Mucosa of rectum (tissue), 2 donors: Measurements from ENCODE around the gene PAX1.

ENCODE experiments used
- H3K27ac ChIP-seq, 2 donors: one replicate each; pipeline ENCODE4 v1.7.0; 2013; ENCODE audit warnings: inconsistent platforms in 2 of 2, low read depth in 2 of 2, low read length in 2 of 2
- H3K27me3 ChIP-seq, 2 donors: one replicate each; pipeline ENCODE4 v1.7.0; 2013; ENCODE audit warnings: low read length in 2 of 2; ENCODE audit not compliant: control insufficient read depth in 2 of 2, insufficient read depth in 2 of 2
- H3K36me3 ChIP-seq, 2 donors: one replicate each; pipeline ENCODE4 v1.7.0; 2013; ENCODE audit warnings: low read length in 2 of 2; ENCODE audit not compliant: control insufficient read depth in 2 of 2, insufficient read depth in 2 of 2
- H3K4me1 ChIP-seq, 2 donors: one replicate each; pipeline ENCODE4 v1.7.0; 2013; ENCODE audit warnings: low read length in 2 of 2, mild to moderate bottlenecking in 1 of 2; ENCODE audit not compliant: control insufficient read depth in 2 of 2, insufficient read depth in 2 of 2
- H3K4me3 ChIP-seq, 2 donors: one replicate each; pipeline ENCODE4 v1.7.0; 2013; ENCODE audit warnings: low read length in 2 of 2
- H3K9ac ChIP-seq, 2 donors: one replicate each; pipeline ENCODE4 v1.7.0; 2013; ENCODE audit warnings: low read length in 2 of 2, low read depth in 1 of 2, mild to moderate bottlenecking in 1 of 2
- H3K9me3 ChIP-seq, 2 donors: one replicate each; pipeline ENCODE4 v1.7.0; 2013; ENCODE audit warnings: low read length in 2 of 2; ENCODE audit not compliant: control insufficient read depth in 2 of 2
- donor health status: healthy.
- donor health status: Normal muscosa, but diverticular disease.

The PAX1 gene

GRCh38 chr20:21729316-21729715, 23.9 kb downstream of the PAX1 start:
- no peaks in the 10 kb centered on the region for H3K9me3 ChIP-seq
- no peak overlapping the region for H3K4me3 ChIP-seq
- H3K9ac ChIP-seq: no peak overlapping the region
- H3K27me3 ChIP-seq: no peaks in the 10 kb centered on the region
- no peak overlapping the region for H3K27ac ChIP-seq
- H3K4me1 ChIP-seq: no peaks in the 10 kb centered on the region
- no peaks in the 10 kb centered on the region for H3K36me3 ChIP-seq

GRCh38 chr20:21739161-21739560, 33.7 kb downstream of the PAX1 start:
- H3K9ac ChIP-seq: no peak overlapping the region
- H3K9me3 ChIP-seq: no peaks in the 10 kb centered on the region
- no peaks in the 10 kb centered on the region for H3K36me3 ChIP-seq
- no peak overlapping the region for H3K4me3 ChIP-seq
- no peak overlapping the region for H3K27ac ChIP-seq
- H3K27me3 ChIP-seq: no peaks in the 10 kb centered on the region
- H3K4me1 ChIP-seq: no peaks in the 10 kb centered on the region

- H3K4me1 ChIP-seq: no peaks in the 10 kb centered on the region
- H3K9ac ChIP-seq: no peak overlapping the region
- H3K36me3 ChIP-seq: no peaks in the 10 kb centered on the region
Observed at GRCh38 chr20:21739682-21740081, 34.2 kb downstream of the PAX1 start.

GRCh38 chr20:21741266-21741665, 35.8 kb downstream of the PAX1 start:
- Histone ChIP-seq H3K27ac (no peak overlapping the region), H3K9me3 (no peaks in the 10 kb centered on the region)

More at GRCh38 chr20:21739682-21740081, 34.2 kb downstream of the PAX1 start:
- Histone ChIP-seq H3K4me3 (no peak overlapping the region), H3K27ac (no peak overlapping the region), H3K27me3 (no peaks in the 10 kb centered on the region), H3K9me3 (no peaks in the 10 kb centered on the region)

GRCh38 chr20:21762646-21763045, 57.2 kb downstream of the PAX1 start:
- H3K9ac ChIP-seq: no peak overlapping the region
- H3K9me3 ChIP-seq: no peaks in the 10 kb centered on the region
- no peaks in the 10 kb centered on the region for H3K4me1 ChIP-seq
- no peaks in the 10 kb centered on the region for H3K27me3 ChIP-seq
- no peak overlapping the region for H3K4me3 ChIP-seq
- no peaks in the 10 kb centered on the region for H3K36me3 ChIP-seq
- H3K27ac ChIP-seq: no peak overlapping the region

More at GRCh38 chr20:21741266-21741665, 35.8 kb downstream of the PAX1 start:
- Histone ChIP-seq H3K4me1 (no peaks in the 10 kb centered on the region), H3K4me3 (no peak overlapping the region), H3K36me3 (no peaks in the 10 kb centered on the region), H3K9ac (no peak overlapping the region), H3K27me3 (no peaks in the 10 kb centered on the region)

GRCh38 chr20:21767200-21767738, 61.8 kb downstream of the PAX1 start:
- H3K4me3 ChIP-seq: no peak overlapping the region
- H3K27me3 ChIP-seq: no peaks in the 10 kb centered on the region
- H3K27ac ChIP-seq: no peak overlapping the region

GRCh38 chr20:21767739-21768223, 62.3 kb downstream of the PAX1 start:
- Histone ChIP-seq H3K36me3 (no peaks in the 10 kb centered on the region), H3K9ac (no peak overlapping the region), H3K27ac (no peak overlapping the region), H3K9me3 (no peaks in the 10 kb centered on the region), H3K27me3 (no peaks in the 10 kb centered on the region), H3K4me1 (no peaks in the 10 kb centered on the region), H3K4me3 (no peak overlapping the region)

More at GRCh38 chr20:21767200-21767738, 61.8 kb downstream of the PAX1 start:
- Histone ChIP-seq H3K4me1 (no peaks in the 10 kb centered on the region), H3K9me3 (no peaks in the 10 kb centered on the region), H3K9ac (no peak overlapping the region), H3K36me3 (no peaks in the 10 kb centered on the region)
